GM21515 (cell line): ENCODE measurements around the gene GRN.

Experiments used
- ATAC-seq: cut with Tn5 transposase; IDR thresholded peaks from one replicate; pipeline ENCODE4 v1.9.1; 2021; ENCODE audit not compliant: unreplicated experiment

Gene GRN

GRCh38 chr17:44400226-44400847 is 55.2 kb downstream of the GRN start:
- no peak for ATAC-seq
